H1 (cell line): ENCODE data around the gene ARL3. TPM values are rescaled to one million over a fixed set of nuclear protein-coding genes. Genes with fewer than 3 reads are reported as not detected.

ENCODE experiments used
- RFX5 ChIP-seq: IDR thresholded peaks from 2 replicates; pipeline ENCODE4 v1.6.1; 2011; ENCODE audit warnings: low read depth, low read length, improper control_type of control experiment, borderline replicate concordance
- SUZ12 ChIP-seq: fragments of 200-600 bp; sonication (generic); IDR thresholded peaks from 2 replicates; pipeline ENCODE4 v1.6.1; 2012; ENCODE audit warnings: mild to moderate bottlenecking, inconsistent platforms, low read length, moderate library complexity, mixed read lengths
- polyA plus RNA-seq, 7 experiments: library from polyadenylated mRNA; depleted of rRNA in 3 of 7; stranded (reverse) in 5 of 7; unstranded in 2 of 7; fragments of >200 nt in 5 of 7; fragments of 200-250 nt in 2 of 7; gene quantifications; 1 replicate in 5 of 7; 2 replicates in 1 of 7; 4 replicates in 1 of 7; pipeline versions ENCODE4 v1.2.1 to v1.2.3, GENCODE V29; 2011 to 2013; ENCODE audit warnings: missing spikeins in 2 of 7, mixed read lengths in 2 of 7
- total RNA-seq: library from RNA; stranded (reverse); fragmentation: NEBNext Ultra II Directional; extraction: Animal tissue kit (Norgen Biotek cat#: 25700); gene quantifications from 2 replicates; pipeline ENCODE4 v1.2.1, GENCODE V29; 2021

ARL3 gene
- total and polyA plus RNA-seq, 2 of the 8 experiments (the other 6 are each of a cell fraction or from before 2014, with no cell fraction given): 8.8 to 16.2 TPM

DNA sequence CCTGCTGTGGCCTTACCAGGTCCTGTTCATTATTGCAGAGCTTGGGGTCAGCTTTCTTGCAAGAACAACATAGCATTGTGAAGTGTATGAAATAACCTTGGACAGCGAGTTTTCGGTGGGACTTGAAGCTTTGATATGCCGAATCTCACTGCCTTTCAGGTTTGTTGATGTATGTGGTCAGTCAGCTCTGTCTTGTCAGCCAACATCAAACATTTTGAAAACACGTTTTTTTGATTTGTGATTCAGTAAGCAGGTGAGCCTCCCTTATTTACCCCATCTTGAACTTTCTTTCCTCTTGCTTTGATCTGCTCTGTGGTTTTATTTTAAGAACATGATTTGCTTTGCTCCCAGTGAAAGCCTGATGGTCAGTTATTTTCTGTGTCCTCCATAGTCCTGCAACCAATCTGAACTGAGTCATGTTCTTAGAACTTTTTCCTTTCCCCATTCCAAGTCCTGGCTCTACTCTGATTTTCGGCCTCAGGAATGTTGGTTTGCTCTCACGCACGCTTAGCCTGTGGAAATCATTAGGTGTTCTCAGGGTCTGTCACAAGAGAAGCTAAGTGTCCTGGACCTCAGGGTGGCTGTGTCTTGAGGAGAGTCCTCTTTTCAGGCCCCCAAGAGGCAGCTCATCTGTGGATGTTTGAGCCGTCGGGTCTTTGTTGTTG lies 38.2 kb upstream of the ARL3 start (continued):
- no peak for TF ChIP-seq RFX5
- no peak for TF ChIP-seq SUZ12
